Naive B cell (primary cell): Measurements from ENCODE around the gene EHD1. TPM values are rescaled to one million over a fixed set of nuclear protein-coding genes. Genes with fewer than 3 reads are reported as not detected.
"Not testable (repeated sequence)": the region's sequence is repeated elsewhere in the genome, so short reads cannot be mapped to it uniquely, and the experiment has no call there.

ENCODE experiments used
- ATAC-seq, 2 donors: fragments of 150-1000 bp; cut with Tn5 transposase; 2 replicates each; pipeline ENCODE4 v1.10.0; 2021; ENCODE audit warnings: low read depth in 2 of 2, mild to moderate bottlenecking in 2 of 2, moderate library complexity in 2 of 2
- DNase-seq: peaks from one replicate; pipeline ENCODE4 v3.0.0; 2022
- H3K27ac Mint-ChIP-seq, 6 donors: one replicate each; pipeline ENCODE4 v1.8.0; 2020 to 2022; ENCODE audit warnings: mild to moderate bottlenecking in 6 of 6, mixed read lengths in 6 of 6, moderate library complexity in 5 of 6, inconsistent platforms in 2 of 6
- H3K27me3 Mint-ChIP-seq, 3 donors: one replicate each; pipeline ENCODE4 v1.8.0; 2021 to 2022; ENCODE audit warnings: mixed read lengths in 3 of 3, mild to moderate bottlenecking in 1 of 3
- H3K36me3 Mint-ChIP-seq, 2 donors: one replicate each; pipeline ENCODE4 v1.8.0; 2020 to 2022; ENCODE audit warnings: mixed read lengths in 2 of 2, inconsistent platforms in 1 of 2, mild to moderate bottlenecking in 1 of 2
- H3K4me1 Mint-ChIP-seq, 3 donors: one replicate each; pipeline ENCODE4 v1.8.0; 2020 to 2022; ENCODE audit warnings: mixed read lengths in 3 of 3, inconsistent platforms in 1 of 3, mild to moderate bottlenecking in 1 of 3, moderate library complexity in 1 of 3
- H3K4me3 Mint-ChIP-seq, 8 donors: one replicate each; pipeline ENCODE4 v1.8.0; 2020 to 2022; ENCODE audit warnings: mild to moderate bottlenecking in 8 of 8, mixed read lengths in 8 of 8, moderate library complexity in 8 of 8, inconsistent platforms in 2 of 8
- H3K9me3 Mint-ChIP-seq, 7 donors: one replicate each; pipeline ENCODE4 v1.8.0; 2020 to 2022; ENCODE audit warnings: mixed read lengths in 7 of 7, mild to moderate bottlenecking in 5 of 7, inconsistent platforms in 2 of 7, moderate library complexity in 1 of 7
- polyA plus RNA-seq, 6 donors: library from polyadenylated mRNA; unstranded; fragments of 300-500 nt; fragmentation: Illumina TruSeq; gene quantifications; one replicate each; pipeline ENCODE4 v1.2.3, GENCODE V29; 2021; ENCODE audit warnings: low read depth in 6 of 6

Gene EHD1
- polyA plus RNA-seq, 6 donors from 2014 or later: 65.3 to 119 (median 90.7) TPM

DNA sequence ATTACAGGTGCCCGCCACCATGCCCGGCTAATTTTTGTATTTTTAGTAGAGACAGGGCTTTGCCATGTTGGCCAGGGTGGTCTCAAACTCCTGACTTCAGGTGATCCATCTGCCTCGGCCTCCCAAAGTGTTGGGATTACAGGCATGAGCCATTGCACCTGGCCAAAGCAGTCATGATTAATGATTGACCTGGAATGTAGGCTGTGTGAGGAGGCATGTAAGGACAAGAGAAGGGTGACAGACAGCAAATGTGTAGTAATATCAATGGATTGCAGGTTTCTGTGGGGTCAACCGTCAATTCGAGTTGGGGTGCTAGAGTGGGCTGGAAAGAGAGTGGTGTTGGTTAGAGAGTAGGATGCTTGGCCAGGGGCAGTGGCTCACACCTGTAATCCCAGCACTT, 63.0 kb downstream of the EHD1 start:
- H3K9me3 Mint-ChIP-seq, H3K36me3 Mint-ChIP-seq, H3K27me3 Mint-ChIP-seq, ATAC-seq, H3K4me3 Mint-ChIP-seq, DNase-seq: not testable (repeated sequence)
- Mint-ChIP-seq H3K4me1 (peaks cover 19 to 23% (median 21%) of the 10 kb centered on the region in 3 donors), H3K27ac (peak overlapping the region in 1 of 6 donors; percentile 40)

DNA sequence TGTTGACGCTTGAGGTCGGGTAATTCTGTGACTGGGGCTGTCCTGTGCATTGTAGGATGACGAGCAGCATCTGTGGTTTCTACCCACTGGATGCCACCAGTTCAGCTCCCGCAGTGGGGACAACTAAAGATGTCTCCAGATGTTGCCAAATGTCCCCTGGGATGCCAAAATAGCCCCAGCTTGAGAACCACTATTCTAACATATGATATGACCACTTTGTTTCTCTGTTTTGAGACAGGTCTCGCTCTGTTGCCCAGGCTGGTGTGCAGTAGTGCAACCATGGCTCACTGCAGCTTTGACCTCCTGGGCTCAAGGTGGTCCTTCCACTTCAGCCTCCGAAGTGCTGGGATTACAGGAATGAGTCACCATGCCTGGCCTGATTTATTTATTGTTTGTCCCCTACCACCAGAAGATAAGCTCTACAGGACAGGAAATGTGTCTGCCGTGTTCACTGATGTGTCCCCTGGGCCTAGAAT, 63.7 kb downstream of the EHD1 start:
- peak; percentile 15 to 50 for ATAC-seq

DNA sequence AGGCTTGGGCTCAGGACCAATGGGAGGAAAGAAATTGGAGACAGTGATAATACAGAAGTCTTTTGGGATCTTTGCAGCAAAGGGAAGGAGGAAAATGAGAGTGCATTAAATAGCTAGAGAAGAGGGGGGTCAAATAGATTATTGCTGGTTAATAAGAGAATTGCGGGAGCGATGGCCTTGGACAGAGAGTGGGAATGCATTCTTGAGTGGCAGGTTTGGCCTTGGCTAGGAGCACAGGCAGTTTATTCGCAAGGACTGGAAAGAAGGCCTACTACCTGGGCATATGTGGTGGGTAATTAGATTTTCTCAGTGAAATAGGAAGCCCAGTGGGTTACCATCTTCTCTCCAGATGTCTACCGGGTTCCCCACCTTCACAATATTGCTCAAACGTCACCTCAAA, 64.6 kb downstream of the EHD1 start:
- H3K9me3 Mint-ChIP-seq: no peaks in the 10 kb centered on the region
- peaks cover 29 to 37% (median 33%) of the 10 kb centered on the region in 3 donors for H3K4me1 Mint-ChIP-seq
- H3K36me3 Mint-ChIP-seq: no peaks in the 10 kb centered on the region
- ATAC-seq (no peak), DNase-seq (no peak)
- peak overlapping the region in 3 of 8 donors; percentile 47 to 64 (median 63) for H3K4me3 Mint-ChIP-seq
- no peaks in the 10 kb centered on the region for H3K27me3 Mint-ChIP-seq
- no peak overlapping the region for H3K27ac Mint-ChIP-seq

More for the DNA sequence above, 63.7 kb downstream of the EHD1 start:
- H3K27ac Mint-ChIP-seq: peak overlapping the region in 4 of 6 donors; percentile 21 to 81 (median 44)
- H3K36me3 Mint-ChIP-seq: no peaks in the 10 kb centered on the region
- no peaks in the 10 kb centered on the region for H3K9me3 Mint-ChIP-seq
- H3K27me3 Mint-ChIP-seq: no peaks in the 10 kb centered on the region
- peaks cover 24 to 30% (median 26%) of the 10 kb centered on the region in 3 donors for H3K4me1 Mint-ChIP-seq
- H3K4me3 Mint-ChIP-seq: peak overlapping the region in 4 of 8 donors; percentile 14 to 71 (median 32)
- DNase-seq: no peak

DNA sequence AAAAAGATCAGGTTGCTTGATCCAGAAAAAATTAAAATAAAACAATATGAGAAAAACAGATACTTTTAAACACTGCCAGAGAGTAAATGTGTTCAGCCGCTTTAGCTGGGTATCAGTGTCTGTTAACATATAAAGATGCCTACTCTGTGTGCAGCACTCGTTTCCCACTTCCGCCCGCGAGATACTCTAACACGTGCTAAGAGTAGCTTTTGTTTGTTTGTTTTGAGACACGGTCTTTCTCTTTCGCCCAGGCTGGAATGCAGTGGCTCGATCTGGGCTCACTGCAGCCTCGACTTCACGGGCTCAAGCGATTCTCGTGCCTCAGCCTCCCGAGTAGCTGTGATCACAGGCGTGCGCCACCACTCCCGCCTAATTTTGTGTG, 67.5 kb downstream of the EHD1 start:
- H3K27ac Mint-ChIP-seq: peak overlapping the region; percentile 86 to 95 (median 93)
- peak; percentile 50 to 51 for ATAC-seq
- no peak for DNase-seq
- no peaks in the 10 kb centered on the region for H3K9me3 Mint-ChIP-seq
- peaks cover 45 to 58% (median 47%) of the 10 kb centered on the region in 3 donors for H3K4me1 Mint-ChIP-seq
- H3K4me3 Mint-ChIP-seq: peak overlapping the region; percentile 91 to 99 (median 96)
- no peaks in the 10 kb centered on the region for H3K27me3 Mint-ChIP-seq
- H3K36me3 Mint-ChIP-seq: peaks cover 0 to 18% of the 10 kb centered on the region in 2 donors

DNA sequence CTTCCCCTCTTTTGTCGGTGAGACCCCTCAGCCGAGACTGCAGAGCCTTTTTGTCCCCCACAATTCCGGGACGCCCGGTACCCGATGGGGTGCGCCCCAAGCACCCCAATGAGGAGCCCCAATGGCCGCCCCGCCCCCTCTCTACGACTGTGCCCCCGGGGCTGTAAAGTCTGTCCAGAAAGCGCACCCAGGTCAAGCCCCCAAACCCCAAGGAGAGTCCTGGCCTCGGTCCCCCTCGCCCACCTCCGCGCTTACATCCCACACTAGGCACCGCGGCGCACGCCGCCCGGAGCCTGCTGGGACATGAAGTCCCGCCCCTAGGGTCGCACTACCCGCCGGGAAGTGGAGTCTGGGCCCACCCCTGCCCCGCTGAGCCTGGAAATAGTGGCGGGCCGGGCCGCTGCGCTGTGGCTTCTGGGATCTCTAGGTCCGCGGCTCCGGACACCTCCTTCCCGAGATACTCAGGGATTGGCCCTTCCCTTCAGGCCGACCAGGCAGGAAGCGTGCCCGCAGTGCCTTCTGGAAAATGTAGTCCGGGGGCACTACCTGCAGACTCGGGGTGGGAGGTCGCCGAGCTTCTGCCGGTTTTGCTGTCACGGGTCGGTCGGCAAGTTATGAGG, 68.0 kb downstream of the EHD1 start, which contains the start of gene MEN1:
Gene MEN1 (minus strand): TSS at position 281 of the 620 bp plus-strand sequence. CDS start 442 bp downstream, outside the sequence.
- peak; percentile 82 to 89 for ATAC-seq
- peak; percentile 73 for DNase-seq
- Mint-ChIP-seq H3K27ac (peak within 1 kb of the TSS; percentile 86 to 95 (median 93)), H3K9me3 (no peaks in the 10 kb centered on the region), H3K4me1 (peaks cover 46 to 59% (median 47%) of the 10 kb centered on the region in 3 donors), H3K27me3 (no peaks in the 10 kb centered on the region), H3K36me3 (peaks cover 0 to 18% of the 10 kb centered on the region in 2 donors), H3K4me3 (peak within 1 kb of the TSS; percentile 91 to 99 (median 96))

DNA sequence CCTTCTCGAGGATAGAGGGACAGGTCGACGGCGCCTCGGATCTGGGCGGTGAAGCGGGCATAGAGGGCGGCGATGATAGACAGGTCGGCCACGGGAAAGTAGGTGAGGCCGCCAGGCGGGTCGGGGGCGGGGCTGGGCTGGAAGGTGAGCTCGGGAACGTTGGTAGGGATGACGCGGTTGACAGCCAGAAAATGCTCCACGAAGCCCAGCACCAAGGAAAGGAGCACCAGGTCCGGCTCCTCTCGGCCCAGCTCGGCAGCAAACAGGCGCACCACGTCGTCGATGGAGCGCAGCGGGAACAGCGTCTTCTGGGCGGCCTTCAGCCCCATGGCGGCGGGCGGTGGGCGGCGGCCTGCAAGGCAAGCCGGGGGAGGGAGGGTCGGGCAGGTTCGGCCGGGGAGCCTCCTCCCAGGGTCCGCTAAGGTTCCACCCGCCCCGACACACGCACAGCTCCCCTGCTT, 68.6 kb downstream of the EHD1 start:
- Mint-ChIP-seq H3K9me3 (no peaks in the 10 kb centered on the region), H3K4me1 (peaks cover 43 to 57% (median 46%) of the 10 kb centered on the region in 3 donors), H3K36me3 (peaks cover 0 to 18% of the 10 kb centered on the region in 2 donors), H3K4me3 (peak overlapping the region; percentile 91 to 99 (median 96)), H3K27ac (peak overlapping the region in 5 of 6 donors; percentile 44 to 95 (median 93)), H3K27me3 (no peaks in the 10 kb centered on the region)
- DNase-seq (no peak), ATAC-seq (peak; percentile 11 to 18)

DNA sequence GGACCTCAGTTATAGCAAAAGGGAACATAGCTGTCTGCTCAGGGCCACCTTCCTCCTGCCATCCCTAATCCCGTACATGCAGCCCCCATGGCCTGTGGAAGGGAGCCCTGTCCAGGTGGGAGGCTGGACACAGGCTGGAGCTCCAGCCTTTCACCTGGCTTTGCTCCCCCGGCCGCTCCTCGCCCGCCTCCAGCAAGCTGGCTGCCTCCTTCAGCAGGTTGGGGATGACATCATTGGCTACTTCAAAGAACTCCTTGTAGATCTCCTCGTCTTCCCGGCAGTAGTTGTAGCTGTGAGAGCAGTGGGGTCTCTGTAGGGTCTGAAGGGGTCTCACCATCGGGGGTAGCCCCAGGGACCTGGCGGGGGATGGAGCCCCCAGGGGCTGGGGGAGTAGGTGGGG, 72.9 kb downstream of the EHD1 start:
- DNase-seq (no peak), ATAC-seq (no peak)
- H3K36me3 Mint-ChIP-seq: peaks cover 0 to 18% of the 10 kb centered on the region in 2 donors
- H3K9me3 Mint-ChIP-seq: no peaks in the 10 kb centered on the region
- no peaks in the 10 kb centered on the region for H3K27me3 Mint-ChIP-seq
- H3K27ac Mint-ChIP-seq: peak overlapping the region in 1 of 6 donors; percentile 82
- peak overlapping the region in 2 of 8 donors; percentile 53 to 70 for H3K4me3 Mint-ChIP-seq
- peaks cover 49 to 72% (median 56%) of the 10 kb centered on the region in 3 donors for H3K4me1 Mint-ChIP-seq

DNA sequence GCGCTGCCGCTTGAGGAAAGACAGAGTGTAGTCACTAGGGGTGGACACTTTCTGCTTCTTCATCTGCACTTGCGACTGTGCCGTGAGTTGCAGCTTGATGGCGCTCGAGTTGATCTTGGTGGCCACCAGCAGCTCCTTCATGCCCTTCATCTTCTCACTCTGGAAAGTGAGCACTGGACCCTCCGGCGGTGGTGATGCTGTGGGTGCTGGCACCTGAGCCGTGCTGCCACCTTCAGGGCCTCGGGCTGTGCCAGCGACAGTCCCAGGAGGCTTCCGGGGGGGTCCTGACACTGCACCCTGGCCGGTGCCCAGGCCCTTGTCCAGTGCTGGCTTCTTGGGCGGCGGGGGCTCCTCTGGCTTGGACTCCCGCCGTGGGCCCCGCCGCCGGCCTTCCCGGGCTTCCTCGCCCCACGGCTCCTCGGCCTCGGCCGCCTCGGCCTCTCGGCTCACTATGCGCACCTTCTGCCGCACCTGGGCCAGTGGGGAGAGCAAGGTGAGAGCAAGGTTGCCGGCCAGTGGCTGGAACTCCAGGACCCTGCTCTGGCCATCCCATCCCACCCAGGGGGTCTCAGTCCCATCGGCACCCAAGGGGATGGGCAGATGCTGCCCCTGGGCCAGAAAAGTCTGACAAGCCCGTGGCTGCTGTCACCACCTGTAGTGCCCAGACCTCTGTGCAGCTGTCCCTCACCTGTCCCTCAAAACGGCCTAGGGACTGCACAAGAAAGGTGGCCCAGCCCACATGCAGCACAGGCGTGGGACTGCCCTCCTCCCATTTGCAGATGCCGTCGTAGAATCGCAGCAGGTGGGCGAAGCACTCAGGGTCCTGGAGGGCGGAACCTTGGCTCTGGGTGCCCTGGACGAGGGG, 73.8 kb downstream of the EHD1 start:
- H3K4me3 Mint-ChIP-seq: peak overlapping the region; percentile 44 to 95 (median 92)
- peaks cover 51 to 72% (median 57%) of the 10 kb centered on the region in 3 donors for H3K4me1 Mint-ChIP-seq
- H3K36me3 Mint-ChIP-seq: peaks cover 0 to 18% of the 10 kb centered on the region in 2 donors
- H3K27ac Mint-ChIP-seq: peak overlapping the region in 3 of 6 donors; percentile 42 to 98 (median 93)
- DNase-seq (no peak), ATAC-seq (no peak)
- no peaks in the 10 kb centered on the region for H3K27me3 Mint-ChIP-seq
- H3K9me3 Mint-ChIP-seq: no peaks in the 10 kb centered on the region

DNA sequence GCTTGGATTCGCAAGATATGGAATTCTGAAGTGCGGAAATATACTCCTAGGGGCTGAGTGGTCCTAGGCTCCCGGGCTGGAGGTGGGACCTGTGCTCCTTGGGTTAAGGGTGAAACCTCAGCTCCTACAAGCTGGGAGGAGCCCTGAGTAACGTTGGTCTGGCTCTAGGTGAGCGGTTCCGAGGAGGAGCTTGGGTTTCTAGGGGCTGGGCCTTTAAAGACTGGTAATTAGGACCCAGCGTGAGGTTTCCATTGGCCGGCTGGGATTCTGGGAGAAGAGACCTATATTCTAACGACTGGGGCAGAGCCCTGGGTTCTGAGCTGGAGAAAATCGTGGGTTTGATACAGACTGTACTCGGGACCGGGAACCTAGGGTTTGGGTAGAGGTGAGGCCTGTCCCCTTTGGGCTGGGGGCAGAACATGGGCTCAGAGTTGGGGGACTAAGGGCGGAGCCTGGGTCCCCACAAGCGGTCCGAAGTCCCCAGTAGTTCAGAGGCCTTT, 74.5 kb downstream of the EHD1 start:
- H3K27ac Mint-ChIP-seq: peak overlapping the region; percentile 93 to 99 (median 96)
- H3K9me3 Mint-ChIP-seq: no peaks in the 10 kb centered on the region
- peaks cover 1 to 21% of the 10 kb centered on the region in 2 donors for H3K36me3 Mint-ChIP-seq
- DNase-seq (no peak), ATAC-seq (no peak)
- peak overlapping the region; percentile 88 to 97 (median 92) for H3K4me3 Mint-ChIP-seq
- H3K27me3 Mint-ChIP-seq: no peaks in the 10 kb centered on the region
- H3K4me1 Mint-ChIP-seq: peaks cover 52 to 73% (median 58%) of the 10 kb centered on the region in 3 donors

DNA sequence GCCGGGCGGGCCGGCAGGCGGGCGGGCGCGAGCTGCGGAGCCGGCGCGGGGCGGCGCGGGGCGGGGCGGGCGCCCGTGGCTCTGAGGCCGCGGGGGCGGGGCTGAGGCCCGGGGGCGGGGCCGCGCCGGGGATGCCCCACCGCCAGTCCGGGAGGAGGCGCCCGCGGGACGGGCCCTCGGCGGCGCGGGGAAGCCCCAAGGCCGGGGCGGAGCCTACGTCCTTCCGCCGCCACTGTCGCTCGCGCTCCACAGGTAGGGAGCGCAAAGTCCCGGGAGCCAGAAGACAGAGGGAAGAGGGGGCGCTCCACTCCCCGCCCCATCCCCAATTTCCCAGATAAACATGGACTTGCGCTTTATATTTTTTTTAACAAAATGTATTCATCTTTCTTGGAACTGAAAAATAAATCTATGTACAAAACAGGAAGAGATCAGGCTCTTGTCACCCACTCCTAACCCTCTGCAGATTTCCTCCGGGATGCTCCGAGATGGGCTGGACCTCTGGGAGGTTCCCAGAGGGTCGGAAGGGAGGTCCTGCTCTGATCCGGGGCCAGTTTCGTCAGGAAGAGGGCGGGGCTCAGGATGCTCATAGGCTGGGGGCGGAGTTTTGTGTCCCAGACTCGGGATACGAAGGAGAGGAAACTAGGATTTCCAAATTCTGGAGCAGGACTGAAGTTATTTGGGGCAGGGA, 75.1 kb downstream of the EHD1 start, which contains the start of gene MAP4K2:
Gene MAP4K2 (minus strand): TSS at position 57 of the 688 bp plus-strand sequence. CDS start 65 bp downstream, outside the sequence.
- Mint-ChIP-seq H3K27ac (peak within 1 kb of the TSS; percentile 95 to 99 (median 97)), H3K36me3 (peaks cover 4 to 24% of the 10 kb centered on the region in 2 donors), H3K4me3 (peak within 1 kb of the TSS; percentile 88 to 97 (median 92)), H3K9me3 (no peaks in the 10 kb centered on the region), H3K4me1 (peaks cover 54 to 77% (median 61%) of the 10 kb centered on the region in 3 donors), H3K27me3 (no peaks in the 10 kb centered on the region)
- ATAC-seq (peak; percentile 73 to 78), DNase-seq (peak; percentile 88)

DNA sequence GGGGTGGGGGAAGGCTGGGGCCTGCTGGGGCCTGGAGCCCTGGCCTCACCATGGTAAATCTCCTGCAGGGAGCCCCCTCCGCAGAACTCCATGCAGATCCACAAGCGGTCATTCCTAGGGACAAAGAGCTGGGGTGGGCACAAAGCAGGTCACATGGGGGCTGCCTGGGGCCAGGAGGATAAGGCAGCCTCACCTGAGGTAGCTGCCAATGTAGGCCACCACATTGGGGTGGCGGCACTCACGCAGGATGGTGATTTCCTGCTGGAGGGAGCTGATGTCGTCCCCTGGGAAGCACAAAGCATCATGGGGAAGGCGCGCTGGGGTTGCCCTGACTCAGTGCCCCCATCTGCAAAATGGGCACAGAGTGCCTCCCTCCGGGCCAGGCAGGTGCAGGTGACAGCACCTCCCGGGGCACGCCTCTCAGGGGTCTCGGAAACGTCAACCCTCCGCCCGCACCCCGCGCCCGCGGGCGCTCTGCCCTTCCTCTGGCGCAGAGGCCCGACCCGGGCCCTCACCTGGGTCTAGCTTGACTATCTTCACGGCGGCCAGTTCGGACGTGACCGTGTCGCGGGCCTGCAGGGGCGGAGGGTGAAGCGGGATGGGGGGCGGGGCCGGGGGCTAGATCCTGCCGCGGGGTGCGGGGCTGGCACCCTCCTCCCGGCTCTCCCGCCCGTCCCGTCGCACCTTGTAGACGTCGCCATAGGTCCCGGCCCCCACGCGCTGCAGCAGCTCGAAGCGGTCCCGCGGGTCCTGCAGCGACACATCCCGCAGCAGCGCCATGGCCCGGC, 75.9 kb downstream of the EHD1 start:
- ATAC-seq (peak; percentile 29 to 32), DNase-seq (peak; percentile 48)
- peaks cover 51 to 71% (median 58%) of the 10 kb centered on the region in 3 donors for H3K4me1 Mint-ChIP-seq
- peak overlapping the region; percentile 78 to 90 (median 88) for H3K4me3 Mint-ChIP-seq
- peaks cover 4 to 19% of the 10 kb centered on the region in 2 donors for H3K36me3 Mint-ChIP-seq
- H3K27me3 Mint-ChIP-seq: no peaks in the 10 kb centered on the region
- H3K9me3 Mint-ChIP-seq: no peaks in the 10 kb centered on the region
- peak overlapping the region; percentile 30 to 97 (median 82) for H3K27ac Mint-ChIP-seq
